Measurements from ENCODE around the gene MBOAT2. TPM values are rescaled to one million over a fixed set of nuclear protein-coding genes. Genes with fewer than 3 reads are reported as not detected.
A peak's percentile ranks its signal among the peaks of the same experiment; 100 is the strongest.

The MBOAT2 gene
- total and polyA plus RNA-seq, 2 of the 13 experiments (the other 11 are each of a cell fraction or from before 2014, with no cell fraction given) = 0.11 to 0.36 TPM

- TF ChIP-seq HINFP (CRISPR knock-in tag; IDR thresholded peaks at IDR 0.05; ENCODE audit: low read depth) (no peak), ZNF776 (CRISPR knock-in tag; IDR thresholded peaks at IDR 0.05) (no peak)
Measured at GRCh38 chr2:8855010-8855409, 148.5 kb downstream of the MBOAT2 start (continued).

GRCh38 chr2:8853426-8853825 lies 150.1 kb downstream of the MBOAT2 start:
- H2AFZ ChIP-seq (ENCODE audit: low read length) = no peak overlapping the region
- H3K27me3 ChIP-seq (ENCODE audit: control insufficient read depth in 1 of 2, insufficient read depth in 2 of 2, low read length in 2 of 2) = peaks cover 0 to 19% of the 10 kb centered on the region in 2 experiments; a peak in 2 of 5 replicates
- TF ChIP-seq TCF7L2 (IDR thresholded peaks at IDR 0.05; ENCODE audit: low read depth, low read length) (no peak), MAFK (conservative IDR thresholded peaks at IDR 0.05 in 1 of 2, IDR thresholded peaks at IDR 0.05 in 1 of 2; ENCODE audit: low read length in 2 of 2) (peak; percentile 12 to 38; a peak in 1 of 4 replicates), XRCC5 (optimal IDR thresholded peaks at IDR 0.05; ENCODE audit: low read length) (no peak), MAFF (IDR thresholded peaks at IDR 0.05; ENCODE audit: low read depth, low read length) (0 out of 2 replicates have a peak, but pooled peaks have one; percentile 19)
- peaks cover 3% of the 10 kb centered on the region for H3K4me1 ChIP-seq (ENCODE audit: insufficient read depth, low read length)
- no peak for FAIRE-seq
- CTCF ChIA-PET (ENCODE audit: low intra/inter-chr PET ratio, low total read pairs) = no interaction called here
- ATAC-seq = no peak
- H3K27ac ChIP-seq (ENCODE audit: extremely low read length, insufficient read depth, low read length) = no peak overlapping the region
- H3K9ac ChIP-seq (ENCODE audit: insufficient read depth, low read depth, low read length) = no peak overlapping the region
- intact Hi-C loops (cut with micrococcal nuclease; ENCODE audit: unreplicated experiment) = no loop called here
- no TSS peak for BruUV-seq (replicated peaks)
- H3K4me2 ChIP-seq (ENCODE audit: low read depth, low read length) = no peak overlapping the region
- POLR2A ChIA-PET = no interaction called here
- H3K9me3 ChIP-seq (ENCODE audit: low read length) = no peaks in the 10 kb centered on the region
- H3K36me3 ChIP-seq (replicated peaks in 1 of 2; ENCODE audit: control insufficient read depth in 1 of 2, insufficient read depth in 2 of 2, low read length in 2 of 2) = no peaks in the 10 kb centered on the region
- no peaks in the 10 kb centered on the region for H4K20me1 ChIP-seq (ENCODE audit: insufficient read depth, low read length)
- no peak for DNase-seq (ENCODE audit: low spot score)
- no peak overlapping the region for H3K4me3 ChIP-seq (replicated peaks in 1 of 3; ENCODE audit: insufficient read depth in 1 of 3, low read depth in 2 of 3, low read length in 3 of 3)
- WGBS (ENCODE audit: low lambda C conversion rate) = 31% methylated on average over 4 of the region's 4 CpGs
- in situ Hi-C loops (cut with HindIII; ENCODE audit: extremely low pct_ligation_motif_present, low pct_unique_long_range_greater_than_20kb) = no loop called here
- H3K79me2 ChIP-seq (ENCODE audit: insufficient read depth, low read length) = no peaks in the 10 kb centered on the region

Measured in HepG2 (cell line).